Endothelial cell of umbilical vein (primary cell): ENCODE results near the gene DSCAML1.
"Not testable (repeated sequence)": the region's sequence is repeated elsewhere in the genome, so short reads cannot be mapped to it uniquely, and the experiment has no call there.

Experiments
- EZH2 ChIP-seq: IDR thresholded peaks from 2 replicates; pipeline ENCODE4 v1.6.1; 2012; ENCODE audit warnings: borderline replicate concordance, low read depth, mild to moderate bottlenecking, moderate library complexity, low read length, inconsistent platforms; ENCODE audit not compliant: severe bottlenecking
- TF ChIP-seq, protein P1 (sequence below), 2 donors: IDR thresholded peaks; 1 replicate in 1 of 2; 2 replicates in 1 of 2; pipeline ENCODE4 v1.5.1; 2011; ENCODE audit warnings: low read length in 2 of 2, mild to moderate bottlenecking in 2 of 2, moderate library complexity in 2 of 2, control low read depth in 1 of 2, inconsistent platforms in 1 of 2, low read depth in 1 of 2; ENCODE audit not compliant: insufficient read depth in 1 of 2; ENCODE audit errors: extremely low read depth in 1 of 2

DNA sequence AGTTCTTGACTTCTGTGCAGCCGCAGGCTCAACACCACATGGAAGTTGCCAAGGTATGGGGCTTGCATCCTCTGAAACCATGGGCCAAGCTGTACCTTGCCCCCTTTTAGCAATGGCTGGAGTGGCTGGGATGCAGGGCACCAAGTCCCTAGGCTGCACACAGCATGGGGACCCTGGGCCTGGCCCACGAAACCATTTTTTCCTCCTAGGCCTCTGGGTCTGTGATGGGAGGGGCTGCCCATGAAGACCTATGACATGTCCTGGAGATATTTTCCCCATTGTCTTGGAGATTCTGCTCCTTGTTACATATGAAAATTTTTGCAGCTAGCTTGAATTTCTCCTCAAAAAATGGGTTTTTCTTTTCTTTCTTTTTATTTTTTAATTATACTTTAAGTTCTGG lies 398.4 kb downstream of the DSCAML1 start:
- TF ChIP-seq, protein P1, sequence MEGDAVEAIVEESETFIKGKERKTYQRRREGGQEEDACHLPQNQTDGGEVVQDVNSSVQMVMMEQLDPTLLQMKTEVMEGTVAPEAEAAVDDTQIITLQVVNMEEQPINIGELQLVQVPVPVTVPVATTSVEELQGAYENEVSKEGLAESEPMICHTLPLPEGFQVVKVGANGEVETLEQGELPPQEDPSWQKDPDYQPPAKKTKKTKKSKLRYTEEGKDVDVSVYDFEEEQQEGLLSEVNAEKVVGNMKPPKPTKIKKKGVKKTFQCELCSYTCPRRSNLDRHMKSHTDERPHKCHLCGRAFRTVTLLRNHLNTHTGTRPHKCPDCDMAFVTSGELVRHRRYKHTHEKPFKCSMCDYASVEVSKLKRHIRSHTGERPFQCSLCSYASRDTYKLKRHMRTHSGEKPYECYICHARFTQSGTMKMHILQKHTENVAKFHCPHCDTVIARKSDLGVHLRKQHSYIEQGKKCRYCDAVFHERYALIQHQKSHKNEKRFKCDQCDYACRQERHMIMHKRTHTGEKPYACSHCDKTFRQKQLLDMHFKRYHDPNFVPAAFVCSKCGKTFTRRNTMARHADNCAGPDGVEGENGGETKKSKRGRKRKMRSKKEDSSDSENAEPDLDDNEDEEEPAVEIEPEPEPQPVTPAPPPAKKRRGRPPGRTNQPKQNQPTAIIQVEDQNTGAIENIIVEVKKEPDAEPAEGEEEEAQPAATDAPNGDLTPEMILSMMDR (IDR thresholded peaks at IDR 0.05; ENCODE audit: extremely low read depth in 1 of 2, insufficient read depth in 1 of 2, low read depth in 1 of 2, low read length in 2 of 2) = not testable (repeated sequence)
- not testable (repeated sequence) for TF ChIP-seq EZH2
